Parathyroid adenoma (tissue), 2 donors: ENCODE measurements around the gene MAPK6.
"Not testable (repeated sequence)": the region's sequence is repeated elsewhere in the genome, so short reads cannot be mapped to it uniquely, and the experiment has no call there.

Source experiments
- H2AFZ ChIP-seq: fragments of 300-600 bp; sonication (generic); one replicate; pipeline ENCODE4 v1.7.0; 2017; ENCODE audit warnings: antibody characterized with exemption, mild to moderate bottlenecking
- H3K27ac ChIP-seq: fragments of 300-600 bp; sonication (generic); one replicate; pipeline ENCODE4 v1.7.0; 2017
- H3K27me3 ChIP-seq: fragments of 300-600 bp; sonication (generic); one replicate; pipeline ENCODE4 v1.7.0; 2017; ENCODE audit warnings: low read length; ENCODE audit not compliant: control insufficient read depth, insufficient read depth
- H3K36me3 ChIP-seq: fragments of 300-600 bp; sonication (generic); one replicate; pipeline ENCODE4 v1.7.0; 2017; ENCODE audit warnings: low read length; ENCODE audit not compliant: control insufficient read depth, insufficient read depth
- H3K4me1 ChIP-seq: fragments of 300-600 bp; sonication (generic); one replicate; pipeline ENCODE4 v1.7.0; 2017; ENCODE audit warnings: control low read depth
- H3K4me2 ChIP-seq: fragments of 300-600 bp; sonication (generic); one replicate; pipeline ENCODE4 v1.7.0; 2017; ENCODE audit warnings: low read length
- H3K4me3 ChIP-seq: fragments of 300-600 bp; sonication (generic); one replicate; pipeline ENCODE4 v1.7.0; 2017; ENCODE audit warnings: low read depth, low read length
- H3K79me2 ChIP-seq: fragments of 300-600 bp; sonication (generic); one replicate; pipeline ENCODE4 v1.7.0; 2017; ENCODE audit warnings: control low read depth
- H3K9ac ChIP-seq: fragments of 300-600 bp; sonication (generic); one replicate; pipeline ENCODE4 v1.7.0; 2017; ENCODE audit warnings: mild to moderate bottlenecking
- H3K9me3 ChIP-seq: fragments of 300-600 bp; sonication (generic); one replicate; pipeline ENCODE4 v1.7.0; 2017; ENCODE audit warnings: low read length; ENCODE audit not compliant: control insufficient read depth
- TF ChIP-seq, protein P1 (sequence below): fragments of 300-600 bp; sonication (generic); IDR thresholded peaks from one replicate; pipeline ENCODE4 v1.7.0; 2017; ENCODE audit warnings: antibody characterized with exemption, mild to moderate bottlenecking
- donor health status: primary hyperparathyroidism.

Gene MAPK6

GRCh38 chr15:52095597-52096262 lies 76.7 kb downstream of the MAPK6 start:
- no peak overlapping the region for H3K4me2 ChIP-seq
- no peaks in the 10 kb centered on the region for H3K4me1 ChIP-seq
- no peak overlapping the region for H3K9ac ChIP-seq
- no peak overlapping the region for H3K27ac ChIP-seq
- TF ChIP-seq, protein P1, sequence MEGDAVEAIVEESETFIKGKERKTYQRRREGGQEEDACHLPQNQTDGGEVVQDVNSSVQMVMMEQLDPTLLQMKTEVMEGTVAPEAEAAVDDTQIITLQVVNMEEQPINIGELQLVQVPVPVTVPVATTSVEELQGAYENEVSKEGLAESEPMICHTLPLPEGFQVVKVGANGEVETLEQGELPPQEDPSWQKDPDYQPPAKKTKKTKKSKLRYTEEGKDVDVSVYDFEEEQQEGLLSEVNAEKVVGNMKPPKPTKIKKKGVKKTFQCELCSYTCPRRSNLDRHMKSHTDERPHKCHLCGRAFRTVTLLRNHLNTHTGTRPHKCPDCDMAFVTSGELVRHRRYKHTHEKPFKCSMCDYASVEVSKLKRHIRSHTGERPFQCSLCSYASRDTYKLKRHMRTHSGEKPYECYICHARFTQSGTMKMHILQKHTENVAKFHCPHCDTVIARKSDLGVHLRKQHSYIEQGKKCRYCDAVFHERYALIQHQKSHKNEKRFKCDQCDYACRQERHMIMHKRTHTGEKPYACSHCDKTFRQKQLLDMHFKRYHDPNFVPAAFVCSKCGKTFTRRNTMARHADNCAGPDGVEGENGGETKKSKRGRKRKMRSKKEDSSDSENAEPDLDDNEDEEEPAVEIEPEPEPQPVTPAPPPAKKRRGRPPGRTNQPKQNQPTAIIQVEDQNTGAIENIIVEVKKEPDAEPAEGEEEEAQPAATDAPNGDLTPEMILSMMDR, result no peak
- no peaks in the 10 kb centered on the region for H3K27me3 ChIP-seq
- H3K79me2 ChIP-seq, result no peaks in the 10 kb centered on the region
- H3K9me3 ChIP-seq, result no peaks in the 10 kb centered on the region
- H3K36me3 ChIP-seq, result no peaks in the 10 kb centered on the region
- no peak overlapping the region for H2AFZ ChIP-seq
- no peak overlapping the region for H3K4me3 ChIP-seq

DNA sequence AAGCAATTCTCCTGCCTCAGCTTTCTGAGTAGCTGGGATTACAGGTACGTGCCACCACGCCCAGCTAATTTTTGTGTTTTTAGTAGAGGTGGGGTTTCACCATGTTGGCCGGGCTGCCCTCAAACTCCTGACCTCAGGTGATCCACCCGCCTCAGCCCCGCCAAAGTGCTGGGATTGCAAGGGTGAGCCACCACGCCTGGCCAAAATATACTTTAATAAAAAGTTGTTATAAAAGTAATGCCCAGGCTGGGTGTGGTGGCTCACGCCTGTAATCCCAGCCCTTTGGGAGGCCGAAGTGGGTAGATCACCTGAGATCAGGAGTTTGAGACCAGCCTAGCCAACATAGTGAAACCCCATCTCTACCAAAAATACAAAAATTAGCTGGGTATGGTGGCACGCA lies 77.5 kb downstream of the MAPK6 start:
- H3K79me2 ChIP-seq, H3K9me3 ChIP-seq, H3K4me3 ChIP-seq, H3K27me3 ChIP-seq, H3K4me1 ChIP-seq, H2AFZ ChIP-seq, H3K27ac ChIP-seq, H3K36me3 ChIP-seq, H3K9ac ChIP-seq, H3K4me2 ChIP-seq: not testable (repeated sequence)

- no peak overlapping the region for H3K4me2 ChIP-seq
- no peaks in the 10 kb centered on the region for H3K79me2 ChIP-seq
- no peaks in the 10 kb centered on the region for H3K9me3 ChIP-seq
- TF ChIP-seq, protein P1, result no peak
- no peak overlapping the region for H3K9ac ChIP-seq
- H3K4me1 ChIP-seq, result no peaks in the 10 kb centered on the region
- no peaks in the 10 kb centered on the region for H3K36me3 ChIP-seq
- no peaks in the 10 kb centered on the region for H3K27me3 ChIP-seq
- H2AFZ ChIP-seq, result no peak overlapping the region
- no peak overlapping the region for H3K4me3 ChIP-seq
- H3K27ac ChIP-seq, result no peak overlapping the region
These were observed 78.2 kb downstream of the MAPK6 start for GRCh38 chr15:52097180-52097579.

DNA sequence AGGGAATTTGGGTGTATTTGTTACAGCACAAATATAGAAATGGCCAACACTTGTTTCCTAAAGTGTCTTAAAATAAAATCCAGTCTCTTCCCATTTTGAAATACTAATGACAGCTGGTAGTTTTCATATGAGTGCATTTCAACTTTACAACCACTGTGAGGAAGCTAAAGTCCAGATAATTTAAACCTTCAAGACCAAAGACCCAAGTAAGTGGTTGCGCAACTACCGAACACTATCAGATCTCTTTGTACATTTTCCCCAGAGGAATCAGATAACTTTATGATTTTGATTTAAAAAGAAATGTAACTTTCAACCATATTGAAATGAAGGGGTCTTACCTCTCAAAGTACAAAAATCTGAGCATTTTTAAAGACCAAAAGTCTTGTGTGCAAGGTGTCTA lies 79.3 kb downstream of the MAPK6 start:
- Histone ChIP-seq H3K9ac (no peak overlapping the region), H2AFZ (no peak overlapping the region), H3K9me3 (no peaks in the 10 kb centered on the region), H3K4me3 (no peak overlapping the region), H3K36me3 (no peaks in the 10 kb centered on the region), H3K27me3 (no peaks in the 10 kb centered on the region), H3K4me2 (no peak overlapping the region), H3K79me2 (no peaks in the 10 kb centered on the region), H3K27ac (no peak overlapping the region), H3K4me1 (no peaks in the 10 kb centered on the region)
- TF ChIP-seq, protein P1, result no peak

DNA sequence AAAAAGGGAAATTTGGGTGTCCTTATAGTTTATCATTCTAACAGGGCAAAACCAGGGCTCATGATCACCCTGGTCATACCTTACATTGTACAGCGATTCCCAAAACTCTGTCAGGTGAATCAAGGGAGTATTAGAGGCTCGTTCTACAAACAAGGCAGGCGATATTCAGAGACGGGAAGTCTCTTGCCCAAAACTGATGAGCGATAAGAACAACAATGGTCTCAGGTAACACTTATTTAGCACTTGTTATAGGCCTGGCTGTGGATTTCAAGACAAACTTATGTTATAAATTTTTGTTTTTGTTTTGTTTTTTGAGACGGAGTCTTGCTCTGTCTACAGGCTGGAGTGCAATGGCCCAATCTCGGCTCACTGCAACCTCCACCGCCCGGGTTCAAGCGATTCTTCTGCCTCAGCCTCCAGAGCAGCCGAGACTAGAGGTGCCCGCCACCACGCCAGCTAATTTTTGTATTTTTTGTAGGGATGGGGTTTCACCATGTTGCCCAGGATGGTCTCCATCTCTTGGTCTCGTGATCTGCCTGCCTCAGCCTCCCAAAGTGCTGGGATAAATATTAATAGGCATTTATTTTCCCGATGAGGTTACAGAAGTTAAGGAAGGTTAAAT lies 80.7 kb downstream of the MAPK6 start:
- Histone ChIP-seq H3K9ac (no peak overlapping the region), H3K27ac (no peak overlapping the region), H3K79me2 (no peaks in the 10 kb centered on the region), H3K4me3 (no peak overlapping the region), H3K27me3 (no peaks in the 10 kb centered on the region), H3K4me1 (no peaks in the 10 kb centered on the region), H3K9me3 (no peaks in the 10 kb centered on the region), H3K36me3 (no peaks in the 10 kb centered on the region), H2AFZ (no peak overlapping the region), H3K4me2 (no peak overlapping the region)
- TF ChIP-seq, protein P1, result no peak
